ENCODE data around the gene WAPL.

WAPL gene

DNA sequence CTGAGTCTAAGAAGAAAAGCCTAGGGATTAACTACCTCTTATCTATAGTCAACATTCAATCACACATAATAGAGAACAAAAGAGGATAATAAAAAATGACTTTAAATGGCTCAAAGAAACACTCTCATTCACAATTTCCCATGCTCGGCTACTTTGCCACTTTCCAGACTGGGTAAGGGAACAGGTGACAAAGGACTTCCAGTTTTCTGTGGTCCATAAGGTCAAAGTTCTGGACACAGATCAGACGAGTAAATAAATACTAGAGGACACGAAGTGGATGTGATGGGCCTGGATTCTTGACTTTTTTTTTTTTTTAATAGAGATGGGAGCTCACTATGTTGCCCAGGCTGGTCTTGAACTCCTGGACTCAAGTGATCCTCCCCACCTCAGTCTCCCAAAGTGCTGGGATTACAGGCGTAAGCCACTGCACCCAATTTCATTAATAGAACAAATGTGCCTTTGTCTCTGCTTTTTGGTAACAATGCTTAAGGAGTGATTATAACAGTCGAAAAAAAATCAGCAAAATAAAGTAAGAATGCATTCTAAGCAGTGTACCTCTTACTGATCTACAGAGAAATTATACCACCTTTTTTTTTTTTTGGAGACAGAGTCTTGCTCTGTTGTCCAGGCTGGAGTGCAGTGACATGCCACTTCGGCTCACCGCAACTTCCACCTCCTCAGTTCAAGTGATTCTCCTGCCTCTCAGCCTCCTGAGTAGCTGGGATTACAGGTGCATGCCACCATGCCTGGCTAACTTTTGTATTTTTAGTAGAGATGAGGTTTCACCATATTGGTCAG lies 70.6 kb downstream of the WAPL start:
- DNase-seq (ENCODE audit: low spot score), result peak; percentile 50

DNA sequence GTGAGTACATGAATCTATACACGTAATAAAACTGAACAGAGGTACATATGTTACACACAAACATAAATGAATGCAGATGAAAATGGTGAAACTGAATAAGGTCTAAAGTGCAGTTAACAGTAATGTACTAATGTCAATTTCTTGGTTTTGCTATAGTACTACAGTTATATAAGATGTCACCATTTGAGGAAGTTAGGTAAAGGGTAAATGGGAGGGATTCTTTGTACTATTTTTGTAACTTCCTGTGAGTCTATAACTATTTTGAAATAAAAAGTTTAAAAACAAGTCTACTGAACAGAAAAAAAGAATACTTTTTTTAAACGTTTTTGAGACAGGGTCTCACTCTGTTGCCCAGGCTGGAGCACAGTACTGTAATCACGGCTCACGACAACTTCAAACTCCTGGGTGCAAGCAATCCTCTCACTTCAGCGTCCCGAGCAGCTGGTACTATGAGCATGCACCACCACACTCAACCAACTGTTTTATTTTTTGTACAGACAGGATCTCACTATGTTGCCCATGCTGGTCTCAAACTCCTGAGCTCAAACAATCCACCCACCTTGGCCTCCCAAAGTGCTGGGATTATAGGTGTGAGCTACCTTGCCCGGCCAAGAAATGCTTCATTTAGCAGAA lies 71.5 kb downstream of the WAPL start:
- DNase-seq (ENCODE audit: low spot score), result no peak

DNA sequence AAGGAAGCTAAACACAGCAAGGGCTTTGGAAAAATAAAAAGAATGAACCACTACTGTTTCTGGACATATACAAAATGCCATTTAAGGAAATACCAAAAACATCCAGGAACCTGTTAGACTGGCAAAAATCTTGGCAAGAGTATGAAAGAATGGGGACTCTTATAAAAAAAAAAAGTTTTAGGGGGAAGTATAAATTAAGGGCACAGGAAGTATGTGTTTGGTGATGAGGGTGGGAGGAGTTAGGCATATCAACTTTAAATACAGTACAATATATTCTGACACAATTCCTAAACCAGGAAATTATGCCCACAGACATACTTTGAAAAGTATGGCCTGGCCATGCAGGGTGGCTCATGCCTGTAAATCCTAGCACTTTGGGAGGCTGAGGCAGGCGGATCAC lies 74.2 kb downstream of the WAPL start:
- DNase-seq (ENCODE audit: low spot score), result no peak

DNA sequence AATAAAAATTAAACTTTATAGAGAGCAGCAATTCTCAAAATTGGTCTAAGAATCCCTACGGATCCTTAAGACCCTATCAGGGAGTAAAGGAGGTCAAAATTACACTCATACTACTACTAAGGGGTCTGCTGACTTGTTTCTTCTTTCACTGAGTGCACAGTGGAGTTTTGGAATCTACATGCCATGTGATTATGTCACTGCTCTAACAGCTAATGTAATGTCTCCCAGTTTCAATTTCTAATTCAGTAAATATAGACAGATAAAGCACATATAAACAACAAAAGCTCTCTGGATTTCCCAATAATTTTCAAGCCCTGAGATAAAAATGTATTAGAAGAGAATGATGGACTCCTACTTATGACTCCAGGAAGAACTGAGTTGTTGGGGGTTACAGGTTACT lies 74.6 kb downstream of the WAPL start:
- DNase-seq (ENCODE audit: low spot score), result no peak

DNA sequence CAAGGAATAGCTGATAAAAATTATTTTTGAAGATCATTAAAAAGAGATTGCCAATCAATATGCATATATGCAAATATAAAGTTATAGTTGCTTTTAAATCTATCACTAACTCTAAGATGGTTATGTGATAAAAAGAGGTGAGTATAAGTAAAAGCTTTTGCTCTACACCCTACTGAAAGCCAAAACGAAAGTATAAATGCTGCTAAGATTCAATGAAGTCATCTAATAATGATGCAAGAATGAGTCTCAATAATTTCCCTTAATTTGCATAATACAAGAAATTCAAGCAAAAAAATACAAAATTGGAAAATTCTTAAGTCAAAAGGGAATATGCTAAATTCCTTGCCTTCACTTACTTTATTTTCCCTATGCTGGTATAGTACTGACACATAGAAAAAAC lies 75.2 kb downstream of the WAPL start:
- no peak for DNase-seq (ENCODE audit: low spot score)

DNA sequence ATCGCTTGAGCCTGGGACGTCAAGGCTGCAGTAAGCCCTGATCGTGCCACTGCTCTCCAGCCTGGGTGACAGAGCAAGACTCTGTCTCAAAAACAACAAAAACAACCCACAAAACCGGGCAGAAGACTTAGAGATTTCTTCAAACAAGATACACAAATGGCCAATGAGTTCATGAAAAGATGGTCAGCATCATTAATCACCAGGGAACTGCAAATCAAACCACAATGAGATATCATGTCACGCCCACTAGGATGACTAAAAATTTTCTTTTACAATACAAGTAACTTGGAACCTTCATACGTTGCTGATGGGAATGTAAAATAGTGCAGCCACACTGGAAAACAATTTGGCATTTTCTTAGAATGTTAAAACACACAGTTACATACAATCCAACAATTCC lies 77.7 kb downstream of the WAPL start:
- DNase-seq (ENCODE audit: low spot score), result peak; percentile 43

DNA sequence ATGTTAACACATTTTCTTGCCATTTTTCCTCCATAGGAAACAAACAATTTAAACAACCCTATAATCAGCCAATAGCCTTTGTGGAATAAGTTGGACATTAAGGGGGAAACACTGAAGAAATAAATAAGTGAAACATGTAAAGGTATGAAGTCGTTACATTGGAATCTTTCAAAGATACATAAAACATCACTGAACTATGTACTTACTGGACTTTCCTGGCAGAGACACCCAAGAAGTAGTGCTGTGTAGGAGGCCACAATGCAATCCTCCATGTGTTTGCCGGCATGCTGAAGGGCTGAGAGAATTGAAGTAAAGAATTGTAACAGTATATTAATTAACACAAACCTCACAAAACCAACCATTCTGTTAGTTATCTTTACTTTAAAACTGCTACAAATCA lies 78.5 kb downstream of the WAPL start:
- DNase-seq (ENCODE audit: low spot score), result peak; percentile 54

DNA sequence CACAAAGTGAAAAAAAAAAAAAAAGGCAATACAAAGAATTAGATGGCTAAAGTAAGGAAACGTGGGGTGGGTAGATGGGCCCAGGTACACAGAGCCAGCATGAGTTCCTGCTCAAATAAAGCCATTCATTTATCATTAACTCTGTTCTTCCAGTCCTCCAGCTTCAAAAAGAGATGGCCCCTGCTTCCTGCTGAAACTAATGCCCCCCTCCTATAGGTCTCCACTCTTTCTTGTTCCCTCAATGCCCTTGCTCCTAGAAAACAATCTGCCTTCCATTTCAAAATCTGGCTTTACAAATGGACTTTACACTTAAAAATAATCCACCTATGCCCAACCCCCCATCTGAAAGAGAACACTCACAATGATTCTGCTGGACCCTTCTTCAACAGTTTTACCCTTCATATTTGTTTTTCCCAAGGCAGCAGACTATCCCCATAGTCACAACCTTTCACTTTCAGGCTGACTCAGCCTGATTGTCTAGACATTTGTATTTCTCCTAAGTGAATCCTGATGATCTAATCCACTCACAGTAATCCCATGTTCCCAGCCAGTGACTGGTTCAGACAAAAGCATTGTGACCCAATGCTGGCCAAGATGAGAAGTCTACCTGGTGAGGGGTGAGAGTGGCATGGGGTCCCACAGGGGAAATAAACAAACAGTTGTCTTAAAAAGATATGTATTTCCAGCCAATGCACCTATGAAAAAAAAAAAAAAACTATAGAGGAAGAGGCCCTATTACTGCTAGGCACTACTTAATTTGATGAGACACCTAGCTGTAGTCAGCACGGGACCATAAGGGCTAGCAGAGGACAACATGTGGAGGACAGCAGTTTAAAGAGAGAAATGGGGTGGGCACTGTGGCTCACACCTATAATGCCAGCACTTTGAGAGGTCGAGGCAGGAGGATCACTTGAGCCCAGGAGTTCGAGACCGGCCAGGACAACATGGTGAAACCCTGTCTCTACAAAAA lies 80.4 kb downstream of the WAPL start:
- DNase-seq (ENCODE audit: low spot score), result peak; percentile 97

DNA sequence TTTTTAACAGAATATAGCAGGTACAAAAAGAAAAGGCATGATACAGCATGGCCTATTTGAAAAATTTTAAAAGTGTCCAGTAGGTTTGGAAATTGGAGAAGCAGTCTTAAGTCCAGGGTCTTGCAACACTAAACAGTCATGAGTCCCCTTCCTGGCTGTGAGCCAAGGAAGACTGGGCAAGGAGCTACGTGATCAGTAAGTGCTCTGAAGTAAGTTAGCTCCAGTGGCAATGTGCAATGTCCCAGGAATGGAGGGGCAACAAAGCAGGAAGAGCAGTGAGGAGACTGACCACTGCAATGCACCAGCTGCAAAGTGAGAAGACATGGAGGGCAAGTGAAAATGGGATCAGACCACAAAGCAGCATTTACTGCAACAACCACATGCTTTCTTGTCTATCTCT lies 82.0 kb downstream of the WAPL start:
- peak; percentile 94 for DNase-seq (ENCODE audit: low spot score)

DNA sequence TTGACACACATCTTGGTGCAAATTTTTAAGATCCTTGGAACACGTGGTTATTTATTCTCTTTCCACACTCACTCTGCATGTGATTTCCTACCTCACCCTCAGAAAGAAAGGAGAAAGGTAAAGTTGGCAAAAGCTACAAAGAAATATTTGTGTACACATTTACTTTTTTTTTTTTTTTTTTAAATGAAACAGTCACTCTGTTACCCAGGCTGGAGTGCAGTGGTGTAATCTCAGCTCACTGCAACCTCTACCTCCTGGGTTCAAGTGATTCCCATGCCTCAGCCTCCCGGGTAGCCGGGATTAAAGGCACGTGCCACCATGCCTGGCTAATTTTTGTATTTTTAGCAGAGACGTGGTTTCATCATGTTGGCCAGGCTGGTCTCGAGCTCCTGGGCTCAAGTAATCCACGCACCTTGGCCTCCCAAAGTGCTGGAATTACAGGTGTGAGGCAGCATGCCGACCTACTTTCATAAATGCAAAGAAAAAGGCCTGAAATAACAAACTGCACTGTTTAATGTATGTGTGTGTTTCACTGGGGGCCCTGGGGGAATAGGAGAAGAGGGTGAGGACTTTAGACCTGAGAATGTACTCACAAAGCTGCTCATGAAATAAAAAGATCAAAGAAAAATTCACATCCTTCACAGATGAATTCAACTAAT lies 83.4 kb downstream of the WAPL start:
- DNase-seq (ENCODE audit: low spot score), result peak; percentile 14

DNA sequence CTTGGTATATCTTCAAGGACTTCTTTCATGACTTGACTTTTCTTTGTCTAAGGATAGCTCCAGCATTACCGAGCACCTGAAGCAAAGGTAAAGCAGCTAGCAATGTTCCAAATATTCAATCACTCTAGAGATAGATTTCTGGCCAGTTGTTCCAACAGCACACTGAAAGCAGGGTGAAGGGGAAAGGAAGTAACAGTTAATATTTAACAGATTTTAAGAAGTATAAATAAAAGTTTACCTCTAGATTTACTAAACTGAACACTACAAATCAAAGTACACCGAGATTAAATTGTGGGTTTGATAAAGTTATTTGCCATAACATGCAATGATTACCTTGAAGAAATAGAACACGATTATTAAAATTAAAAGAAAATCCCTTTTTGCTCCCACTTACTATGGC lies 84.1 kb downstream of the WAPL start:
- no peak for DNase-seq (ENCODE audit: low spot score)

DNA sequence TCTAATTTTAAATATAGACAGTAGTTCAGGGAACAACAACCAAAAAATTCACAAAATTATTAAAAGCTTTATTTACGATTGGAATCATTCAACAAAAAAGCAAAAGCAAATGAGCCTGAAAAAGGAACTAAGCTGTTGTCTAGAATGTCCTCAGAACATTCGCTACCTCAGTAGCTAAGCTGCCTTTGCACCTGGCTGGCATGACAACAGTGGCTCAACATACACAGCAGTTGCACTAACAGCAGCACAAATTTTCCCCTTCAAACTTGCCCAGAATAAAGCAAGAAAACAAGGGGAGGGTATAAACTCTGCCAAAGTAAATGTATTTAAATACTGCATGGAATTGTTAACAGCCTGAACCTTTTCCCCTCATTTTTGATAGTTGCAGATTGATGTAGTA lies 84.6 kb downstream of the WAPL start:
- DNase-seq (ENCODE audit: low spot score), result no peak

DNA sequence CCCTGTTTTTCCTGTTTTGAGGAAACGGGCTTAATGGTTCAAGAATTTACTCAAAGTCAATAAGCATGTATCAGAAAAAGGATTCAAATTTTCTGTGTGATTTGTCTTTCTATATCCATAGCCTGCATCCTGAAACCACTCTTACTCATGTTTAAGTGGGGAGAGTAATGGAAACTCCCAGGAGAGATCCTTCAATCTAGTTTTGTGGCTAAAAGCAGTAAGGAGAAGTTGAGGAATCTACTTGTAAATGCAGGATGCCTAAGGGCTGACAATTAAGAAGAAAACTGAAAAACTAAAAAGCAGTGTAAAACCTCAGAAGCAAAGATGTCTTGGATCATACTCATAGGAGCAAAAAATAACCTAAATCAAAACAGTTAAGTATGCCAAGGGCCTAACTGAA lies 86.9 kb downstream of the WAPL start:
- DNase-seq (ENCODE audit: low spot score), result no peak

DNA sequence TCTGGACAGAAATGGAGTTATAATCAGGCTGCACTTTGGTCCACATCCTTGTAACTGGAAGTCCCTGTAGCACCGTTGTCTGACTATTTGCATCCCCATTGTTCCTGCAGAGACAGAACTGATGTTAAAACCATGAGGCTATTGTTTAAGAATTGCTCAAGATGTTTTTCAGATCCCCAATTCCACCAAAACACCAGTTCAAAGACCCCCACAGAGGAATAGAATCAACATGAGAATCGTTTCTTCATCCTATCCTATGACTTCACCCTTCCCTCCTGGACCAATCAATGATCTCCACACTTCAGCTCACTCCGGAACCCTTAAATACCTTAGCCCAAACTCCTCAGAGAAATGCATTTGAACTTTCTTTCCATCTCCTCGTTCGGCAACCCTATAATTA lies 97.9 kb downstream of the WAPL start:
- DNase-seq (ENCODE audit: low spot score), result no peak

DNA sequence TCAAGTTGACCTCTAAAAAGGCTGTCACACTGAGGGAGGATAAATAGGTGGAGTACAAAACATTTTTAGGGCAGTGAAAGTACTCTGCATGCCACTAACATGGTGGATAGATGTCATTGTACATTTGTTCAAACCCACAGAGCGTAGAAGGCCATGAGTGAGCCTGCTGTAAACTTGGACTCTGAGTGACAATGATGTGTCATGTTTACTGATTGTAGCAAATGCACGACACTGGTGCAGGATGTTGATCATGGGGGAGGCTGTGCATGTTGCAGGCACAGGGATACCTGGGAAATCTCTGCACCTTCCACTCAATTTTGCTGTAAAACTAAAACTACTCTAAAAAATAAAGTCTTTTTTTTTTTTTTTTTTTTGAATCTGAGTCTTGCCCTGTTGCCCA lies 102.5 kb downstream of the WAPL start:
- DNase-seq (ENCODE audit: low spot score), result no peak

DNA sequence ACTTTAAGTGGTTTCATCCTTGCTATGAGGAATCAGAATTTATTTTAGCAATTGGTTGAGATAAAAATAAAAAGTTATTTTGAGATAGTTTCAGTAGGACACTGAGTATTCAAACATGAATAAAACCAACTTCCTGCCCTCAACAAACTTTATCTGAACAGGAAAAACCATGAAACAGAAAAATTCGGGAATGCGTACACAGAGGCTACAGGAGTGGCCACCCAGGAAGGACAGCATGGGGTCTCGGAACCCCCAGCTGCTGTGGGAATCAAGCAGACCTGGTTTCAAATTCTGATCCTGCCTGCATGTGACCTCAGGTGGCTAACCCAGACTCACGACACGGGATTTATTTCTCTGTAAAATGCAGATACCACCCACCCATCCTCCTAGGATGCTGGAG lies 106.0 kb downstream of the WAPL start:
- DNase-seq (ENCODE audit: low spot score), result no peak

DNA sequence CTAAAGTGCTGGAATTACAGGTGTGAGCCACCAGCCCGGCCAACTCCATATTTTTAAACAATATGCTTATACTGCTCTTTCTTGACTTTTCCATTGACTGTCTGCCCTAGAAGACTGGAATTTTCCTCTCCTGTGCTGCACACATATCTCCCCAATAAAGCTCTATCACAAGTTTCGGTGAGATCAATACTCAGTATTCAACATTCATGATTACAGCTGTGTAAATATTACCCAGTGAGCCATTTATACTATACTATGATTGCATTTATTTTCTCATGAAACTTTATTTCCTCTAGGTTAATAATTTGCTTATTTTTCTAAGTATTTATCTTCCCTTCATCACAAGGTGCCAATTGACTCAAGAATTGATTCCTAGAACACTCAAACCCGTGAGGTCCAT lies 106.5 kb downstream of the WAPL start:
- no peak for DNase-seq (ENCODE audit: low spot score)

DNA sequence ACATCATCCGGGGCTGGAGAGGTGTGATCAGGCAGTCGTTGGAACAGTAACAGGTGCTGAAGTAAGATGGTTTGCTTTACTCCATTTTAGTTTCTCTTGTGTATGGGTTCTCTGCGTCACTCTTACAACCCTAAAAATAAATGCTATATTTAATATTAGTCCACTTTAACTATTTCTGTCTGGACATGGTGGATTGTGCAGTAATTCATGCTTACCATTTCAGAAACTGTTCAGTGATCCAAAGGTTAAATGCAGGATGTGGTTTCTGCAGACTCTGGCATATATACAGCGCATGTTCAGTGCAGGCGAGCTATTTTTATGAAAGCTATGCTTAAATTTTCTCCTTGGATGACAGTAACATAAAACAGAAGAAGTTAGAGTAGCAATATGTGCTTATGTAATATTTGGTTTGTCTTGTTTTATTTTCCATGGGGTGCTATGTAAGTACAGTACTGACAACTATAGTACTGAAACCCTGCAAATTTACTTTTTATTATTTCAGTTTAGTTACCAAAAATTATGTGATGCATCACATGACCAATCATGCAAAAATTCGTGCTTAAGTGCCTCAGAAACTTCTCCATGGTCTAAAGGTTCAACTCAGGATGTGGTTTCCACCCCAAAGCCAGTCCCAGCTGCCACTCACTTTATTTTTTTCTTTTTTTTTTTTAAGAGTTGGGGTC lies 108.4 kb downstream of the WAPL start:
- peak; percentile 71 for DNase-seq (ENCODE audit: low spot score)

DNA sequence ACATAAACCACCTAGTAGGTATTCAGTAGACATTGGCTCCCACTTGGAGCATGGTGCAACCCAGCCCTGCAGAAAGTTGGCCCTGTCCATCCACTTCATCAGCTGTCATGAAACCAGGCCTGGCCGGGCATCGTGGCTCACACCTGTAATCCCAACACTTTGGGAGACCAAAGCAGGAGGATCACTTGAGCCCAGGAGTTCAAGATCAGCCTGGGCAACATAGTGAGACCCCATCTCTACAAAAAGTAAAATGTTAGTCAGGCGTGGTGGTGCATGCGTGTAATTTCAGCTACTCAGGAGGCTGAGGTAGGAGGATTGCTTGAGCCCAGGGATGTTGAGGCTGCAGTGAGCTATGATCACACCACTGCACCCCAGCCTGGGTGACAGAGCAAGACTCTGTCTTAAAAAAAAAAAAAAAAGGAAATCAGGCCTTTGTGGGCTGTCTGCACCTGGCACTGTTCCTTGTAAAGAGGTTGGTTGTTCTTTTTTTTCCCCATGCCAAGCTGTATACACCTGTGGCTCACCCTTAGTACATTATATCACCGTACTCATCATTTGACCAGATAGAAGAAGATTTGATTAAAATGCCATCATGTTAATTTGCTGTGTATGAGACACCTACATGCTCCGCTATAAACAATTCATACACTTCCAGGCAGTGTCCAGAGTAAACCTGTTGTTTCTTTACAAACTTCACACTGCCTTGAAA lies 109.6 kb downstream of the WAPL start:
- DNase-seq (ENCODE audit: low spot score), result no peak

DNA sequence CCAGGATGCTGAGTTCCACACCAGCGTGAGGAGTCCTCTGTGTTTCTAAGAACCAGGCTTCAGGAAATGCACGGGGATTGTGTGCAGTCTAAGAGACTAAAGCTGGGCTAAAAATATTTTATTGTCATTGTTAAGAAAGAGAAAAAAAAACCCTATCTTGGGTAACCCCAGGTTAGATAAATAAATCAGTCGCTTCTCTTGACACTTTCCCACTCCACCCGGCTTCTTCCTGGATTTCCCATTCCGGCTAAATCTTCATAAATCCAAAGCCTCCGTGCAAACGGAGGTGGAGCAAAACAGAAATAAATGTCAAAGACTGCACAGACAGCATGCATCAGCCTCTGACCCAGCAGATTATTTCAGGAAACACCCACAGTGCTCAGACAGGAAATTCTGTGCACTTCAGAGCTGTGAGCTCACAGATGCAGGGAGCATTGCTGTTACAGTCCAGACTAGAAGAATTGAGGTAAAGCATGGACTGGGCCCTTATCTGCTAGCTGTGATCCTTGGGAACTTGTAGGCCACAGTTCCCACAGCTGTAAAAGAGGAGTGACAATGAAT lies 110.2 kb downstream of the WAPL start:
- peak; percentile 54 for DNase-seq (ENCODE audit: low spot score)
